Measurements from ENCODE around the gene FNIP2. TPM values are rescaled to one million over a fixed set of nuclear protein-coding genes. Genes with fewer than 3 reads are reported as not detected.
"Not testable (repeated sequence)": the region's sequence is repeated elsewhere in the genome, so short reads cannot be mapped to it uniquely, and the experiment has no call there.

The FNIP2 gene
- total RNA-seq, 1 donor from 2014 or later = 24.2 TPM

DNA sequence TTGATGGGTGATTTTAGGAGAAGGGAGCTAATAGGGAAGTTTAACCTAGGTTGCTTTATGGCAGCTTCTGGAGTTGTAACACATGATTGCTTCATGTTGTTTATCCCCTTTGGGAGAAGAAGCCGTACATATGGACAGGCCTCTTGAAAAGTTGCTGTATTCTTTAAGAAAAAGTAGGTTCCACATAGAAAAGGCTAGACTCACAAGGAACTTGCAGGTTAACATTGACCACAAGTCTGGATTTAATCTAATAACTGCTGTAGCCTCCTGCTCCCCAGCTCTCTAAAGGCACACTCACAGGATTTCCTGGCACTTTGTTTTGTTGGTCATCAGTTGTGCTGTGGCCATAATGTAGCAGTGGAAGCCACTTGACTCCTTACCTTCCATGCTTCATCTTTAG, 19.7 kb downstream of the FNIP2 start:
- DNase-seq (ENCODE audit: extremely low read depth, low read depth, low spot score) = no peak

GRCh38 chr4:158789853-158790252, 21.0 kb downstream of the FNIP2 start:
- DNase-seq (ENCODE audit: extremely low read depth, low read depth, low spot score) = no peak

- DNase-seq (ENCODE audit: extremely low read depth, low read depth, low spot score) = no peak
Measured at GRCh38 chr4:158793021-158793420, 24.2 kb downstream of the FNIP2 start.

- not testable (repeated sequence) for DNase-seq (ENCODE audit: extremely low read depth, low read depth, low spot score)
Measured at GRCh38 chr4:158793430-158793829, 24.6 kb downstream of the FNIP2 start.

DNA sequence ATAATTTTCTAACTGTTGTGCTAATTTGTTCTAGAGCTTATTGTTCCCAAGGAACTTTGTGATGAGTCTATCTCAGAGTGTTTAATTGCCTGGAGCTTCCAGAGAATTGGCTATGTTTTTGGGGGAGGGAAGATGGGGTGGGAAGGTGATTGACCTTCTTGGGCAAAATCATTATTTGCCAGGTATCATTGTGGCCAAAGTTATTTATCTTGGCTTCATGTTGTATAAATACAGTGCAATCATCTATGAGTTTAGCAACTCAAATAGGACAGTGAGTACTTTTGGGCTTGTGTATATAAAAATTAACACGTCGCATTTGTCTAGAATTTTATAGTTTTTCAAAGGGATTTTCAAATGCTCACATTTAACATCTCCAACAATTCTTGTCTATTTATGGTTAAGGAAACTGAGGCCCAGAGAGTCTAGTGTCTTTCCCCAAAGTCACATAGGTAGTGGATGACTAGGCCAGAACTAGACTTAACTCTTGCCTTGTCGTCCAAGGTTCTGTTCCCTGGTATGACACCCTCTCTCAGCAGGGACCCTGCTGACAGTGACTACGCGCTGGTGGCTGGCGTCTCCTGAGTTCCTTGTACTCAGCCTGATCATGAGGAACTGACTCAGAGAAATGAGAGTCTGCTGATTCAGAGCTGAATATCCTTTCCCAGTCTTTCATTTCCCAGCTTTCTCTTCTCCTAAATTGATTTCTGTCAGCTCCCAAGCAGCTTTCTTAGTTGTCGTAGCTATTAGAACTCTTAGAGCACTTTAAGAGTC, 27.7 kb downstream of the FNIP2 start:
- DNase-seq (ENCODE audit: extremely low read depth, low read depth, low spot score) = no peak

GRCh38 chr4:158798062-158798461, 29.2 kb downstream of the FNIP2 start:
- DNase-seq (ENCODE audit: extremely low read depth, low read depth, low spot score) = no peak

- no peak for DNase-seq (ENCODE audit: extremely low read depth, low read depth, low spot score)
Measured at GRCh38 chr4:158799013-158799770, 30.4 kb downstream of the FNIP2 start.

DNA sequence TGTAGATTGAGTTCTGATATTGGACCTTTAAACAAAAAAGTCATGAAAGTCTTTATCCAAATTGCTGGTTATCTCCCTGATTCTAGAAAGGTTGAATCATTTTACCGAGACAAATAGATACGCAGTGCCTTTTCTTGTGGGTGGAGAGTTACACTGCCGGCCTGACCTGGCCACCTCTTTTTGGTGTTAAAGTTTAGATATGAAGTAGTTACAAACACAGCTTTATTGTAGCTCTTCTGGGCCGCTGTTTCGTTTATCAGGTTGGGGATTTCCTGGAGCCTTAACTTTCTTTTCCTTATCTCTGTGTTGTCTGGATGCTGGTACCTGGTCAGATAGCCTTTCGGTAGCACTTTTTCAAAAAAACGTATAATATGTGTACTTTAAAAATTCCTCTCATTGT, 31.0 kb downstream of the FNIP2 start:
- DNase-seq (ENCODE audit: extremely low read depth, low read depth, low spot score) = no peak

GRCh38 chr4:158801066-158801465, 32.2 kb downstream of the FNIP2 start:
- DNase-seq (ENCODE audit: extremely low read depth, low read depth, low spot score) = no peak

DNA sequence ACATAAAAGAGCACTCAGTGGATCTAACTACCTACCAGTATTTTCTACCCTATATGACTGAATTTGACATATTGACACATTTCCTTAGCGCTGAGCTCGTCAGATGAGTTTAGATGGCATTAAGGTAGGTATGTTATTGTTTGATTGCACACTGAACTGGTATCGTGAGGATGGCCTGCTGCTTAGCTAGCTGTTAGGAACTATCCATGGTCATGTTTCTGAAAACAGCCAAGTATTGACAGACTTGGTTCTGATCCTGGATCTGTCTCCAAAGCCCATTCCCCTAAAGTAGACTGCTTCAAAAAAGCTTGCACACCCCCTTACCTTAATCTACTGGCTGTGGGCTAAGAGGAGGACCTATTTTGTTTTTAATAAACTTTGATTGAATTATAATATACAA, 32.9 kb downstream of the FNIP2 start:
- no peak for DNase-seq (ENCODE audit: extremely low read depth, low read depth, low spot score)

GRCh38 chr4:158802914-158803313, 34.1 kb downstream of the FNIP2 start:
- no peak for DNase-seq (ENCODE audit: extremely low read depth, low read depth, low spot score)

DNA sequence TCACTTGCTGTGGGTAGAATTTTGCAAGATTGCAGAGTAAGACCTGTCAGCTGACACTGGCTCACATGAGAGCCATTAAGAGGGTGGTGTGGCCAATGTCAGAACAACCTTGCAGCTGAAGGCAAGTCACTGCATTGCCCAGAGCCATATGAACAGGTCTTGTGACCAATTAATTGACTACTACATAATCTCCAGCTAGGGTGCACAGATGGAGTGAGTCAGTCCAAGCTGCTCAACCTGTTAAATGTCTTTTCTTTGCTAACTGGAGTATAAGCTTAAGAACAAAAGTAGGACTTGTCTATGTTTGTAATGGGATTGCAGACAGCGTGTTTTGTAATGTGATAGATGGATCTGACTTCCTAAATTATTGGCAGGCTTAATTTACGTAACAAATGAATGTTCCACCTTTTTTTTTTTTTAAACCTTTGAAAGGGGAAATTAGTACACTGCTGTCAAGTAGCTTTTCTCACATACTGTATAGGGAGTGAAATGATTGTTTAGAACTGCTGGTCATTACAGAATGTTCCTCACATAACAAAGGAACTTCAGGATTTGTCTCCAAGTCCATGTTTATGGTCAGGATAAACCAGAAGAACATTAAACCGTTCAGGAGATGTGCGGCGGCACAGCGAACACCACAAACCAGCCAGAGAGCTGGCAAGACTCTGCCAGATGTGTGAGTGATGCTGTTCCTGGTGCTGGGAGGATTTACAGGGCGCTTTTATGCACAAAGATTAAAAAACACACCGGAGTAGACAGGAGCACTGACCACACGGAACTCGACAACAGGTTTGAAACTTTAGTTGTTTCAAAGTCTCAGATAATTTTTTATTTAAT, 37.0 kb downstream of the FNIP2 start:
- DNase-seq (ENCODE audit: extremely low read depth, low read depth, low spot score) = no peak

- DNase-seq (ENCODE audit: extremely low read depth, low read depth, low spot score) = no peak
Measured at GRCh38 chr4:158807691-158808090, 38.9 kb downstream of the FNIP2 start.

DNA sequence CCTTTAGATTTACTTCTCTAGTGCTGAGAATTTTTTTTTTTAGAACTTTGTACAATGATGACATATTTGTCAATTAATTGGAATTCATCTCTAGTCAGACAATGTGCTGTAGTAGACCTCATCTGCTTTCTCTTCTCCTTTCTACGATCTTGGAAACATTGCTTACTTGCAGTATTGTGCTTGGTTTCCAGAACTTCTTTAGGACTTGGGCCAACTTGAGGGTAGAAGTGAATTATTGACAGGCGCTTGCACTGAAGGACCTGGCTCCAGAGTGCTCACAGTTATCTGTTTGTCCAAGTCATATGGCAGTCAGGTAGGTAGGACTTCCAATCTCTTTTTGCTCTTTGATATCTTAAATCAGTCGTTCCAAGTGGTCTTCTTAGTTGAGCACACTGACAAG, 39.6 kb downstream of the FNIP2 start:
- no peak for DNase-seq (ENCODE audit: extremely low read depth, low read depth, low spot score)

GRCh38 chr4:158809208-158809607, 40.4 kb downstream of the FNIP2 start:
- not testable (repeated sequence) for DNase-seq (ENCODE audit: extremely low read depth, low read depth, low spot score)

DNA sequence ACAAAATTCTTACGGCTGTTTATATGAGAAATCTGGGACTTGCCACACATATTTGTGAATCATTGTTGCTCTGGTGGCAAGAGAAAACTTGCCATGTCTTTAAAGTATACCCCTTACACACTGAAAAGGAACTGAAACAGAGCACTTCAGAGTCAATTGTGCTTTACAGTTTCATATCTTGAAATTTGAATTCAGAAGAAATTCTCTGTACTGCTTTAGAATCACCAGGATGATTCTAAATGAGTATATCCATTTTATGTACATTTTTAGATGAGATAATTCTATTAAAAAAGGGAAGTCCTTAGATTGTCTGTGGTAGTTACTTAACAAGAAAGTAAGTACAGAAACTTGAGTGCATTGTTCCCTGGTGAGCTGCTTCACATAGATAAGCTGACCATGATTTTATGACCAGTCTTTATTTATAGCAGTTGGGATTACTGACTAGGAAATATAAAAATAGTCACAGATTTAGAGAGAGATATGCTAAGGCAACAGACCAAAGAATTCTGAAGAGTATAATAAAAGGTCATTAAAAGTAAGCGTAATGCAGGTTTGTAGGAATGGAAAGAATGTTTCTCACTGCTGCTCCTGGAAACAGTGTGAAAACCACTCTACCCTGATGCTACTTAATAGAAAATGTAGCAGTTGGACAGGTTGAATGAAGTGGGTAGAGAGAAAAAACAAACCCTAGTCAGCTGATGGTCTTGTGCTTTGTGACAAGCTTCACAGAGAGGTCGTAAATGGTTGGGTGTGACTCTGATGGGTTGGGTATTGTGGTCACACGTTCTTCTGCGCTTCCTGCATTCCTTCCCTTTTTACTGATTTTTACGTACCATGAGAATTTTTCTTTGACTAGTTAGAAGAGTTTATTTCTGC, 41.0 kb downstream of the FNIP2 start:
- DNase-seq (ENCODE audit: extremely low read depth, low read depth, low spot score) = peak; percentile 56

- peak; percentile 86 for DNase-seq (ENCODE audit: extremely low read depth, low read depth, low spot score)
Measured at GRCh38 chr4:158810487-158811215, 41.8 kb downstream of the FNIP2 start.

DNA sequence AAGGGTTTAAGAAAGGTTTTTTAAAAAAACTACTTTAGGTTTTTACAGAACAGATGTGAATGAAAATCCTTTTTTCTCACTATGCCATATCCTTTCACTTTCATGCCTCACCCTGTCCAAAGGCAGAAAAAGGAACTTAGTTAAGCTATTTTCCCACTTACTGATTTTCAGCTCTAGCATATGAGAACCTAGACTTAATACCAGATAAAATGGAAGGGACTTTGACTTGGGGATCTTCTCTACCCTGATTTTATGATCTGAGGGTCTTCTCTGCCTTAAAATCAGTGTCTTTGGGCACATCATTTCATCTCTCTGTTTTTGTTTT, 42.4 kb downstream of the FNIP2 start:
- no peak for DNase-seq (ENCODE audit: extremely low read depth, low read depth, low spot score)

DNA sequence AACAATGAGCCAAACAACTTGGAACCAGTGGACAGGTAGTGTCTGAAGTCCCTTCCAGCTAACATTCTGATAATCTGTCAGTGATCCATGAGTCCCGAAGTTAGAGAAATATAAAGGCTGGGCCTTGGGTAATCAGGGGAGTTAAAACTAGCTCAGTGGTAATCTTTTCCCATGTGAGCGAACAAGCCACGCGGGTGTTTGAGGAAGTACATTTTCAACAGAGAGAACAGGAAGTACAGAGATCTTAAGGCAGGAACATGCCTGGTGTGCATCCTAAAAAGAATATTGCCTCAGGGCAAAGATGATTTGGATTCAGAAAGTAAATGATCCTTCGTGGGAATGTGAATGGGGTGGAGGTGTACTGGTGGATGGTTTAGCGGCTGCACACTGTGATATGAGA, 42.9 kb downstream of the FNIP2 start:
- DNase-seq (ENCODE audit: extremely low read depth, low read depth, low spot score) = no peak

DNA sequence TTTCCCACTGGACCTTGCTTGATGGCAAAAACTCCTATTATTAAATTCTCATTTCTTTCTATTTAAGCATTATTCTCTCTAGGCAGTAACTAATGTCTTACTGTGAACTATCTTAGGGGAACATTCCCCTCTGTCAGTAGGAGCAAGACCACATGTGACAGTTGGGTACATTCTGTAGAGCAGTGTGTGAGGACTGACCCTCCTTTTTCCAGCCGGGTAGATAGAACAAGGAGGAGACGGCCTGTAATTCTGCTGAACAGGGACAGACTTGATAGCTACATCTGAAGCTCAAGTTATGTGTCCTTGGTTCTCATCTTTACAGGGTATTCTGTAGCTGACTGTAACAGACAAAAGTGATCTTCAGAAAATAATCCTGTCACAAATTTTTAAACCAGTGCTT, 43.3 kb downstream of the FNIP2 start:
- no peak for DNase-seq (ENCODE audit: extremely low read depth, low read depth, low spot score)

Data from glomerular endothelial cell (primary cell).